NB4 (cell line): ENCODE results near the gene ARHGAP26.
A peak's percentile ranks its signal among the peaks of the same experiment; 100 is the strongest.

Experiments
- DNase-seq: peaks from one replicate; pipeline ENCODE4 v3.0.0; 2010; ENCODE audit warnings: low read depth
- H3K4me3 ChIP-seq: one replicate; pipeline ENCODE4 v1.5.1; 2011; ENCODE audit warnings: mild to moderate bottlenecking, low read depth, low read length, moderate library complexity
- MYC ChIP-seq: IDR thresholded peaks from 2 replicates; pipeline ENCODE4 v1.6.1; 2011; ENCODE audit warnings: low read depth, low read length
- POLR2A ChIP-seq: IDR thresholded peaks from 2 replicates; pipeline ENCODE4 v1.6.1; 2011; ENCODE audit warnings: mild to moderate bottlenecking; ENCODE audit not compliant: insufficient read length; ENCODE audit errors: extremely low read depth
- TF ChIP-seq, protein P1 (sequence below): IDR thresholded peaks from 2 replicates; pipeline ENCODE4 v1.6.1; 2011; ENCODE audit warnings: low read depth, low read length
- TF ChIP-seq, protein P2 (sequence below): IDR thresholded peaks from one replicate; pipeline ENCODE4 v1.5.1; 2012; ENCODE audit warnings: low read depth, low read length

Gene ARHGAP26

GRCh38 chr5:142782976-142783530 is 12.9 kb downstream of the ARHGAP26 start:
- no peak overlapping the region for H3K4me3 ChIP-seq
- TF ChIP-seq MYC (no peak), POLR2A (no peak)
- TF ChIP-seq, protein P1, sequence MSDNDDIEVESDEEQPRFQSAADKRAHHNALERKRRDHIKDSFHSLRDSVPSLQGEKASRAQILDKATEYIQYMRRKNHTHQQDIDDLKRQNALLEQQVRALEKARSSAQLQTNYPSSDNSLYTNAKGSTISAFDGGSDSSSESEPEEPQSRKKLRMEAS = no peak
- no peak for DNase-seq

DNA sequence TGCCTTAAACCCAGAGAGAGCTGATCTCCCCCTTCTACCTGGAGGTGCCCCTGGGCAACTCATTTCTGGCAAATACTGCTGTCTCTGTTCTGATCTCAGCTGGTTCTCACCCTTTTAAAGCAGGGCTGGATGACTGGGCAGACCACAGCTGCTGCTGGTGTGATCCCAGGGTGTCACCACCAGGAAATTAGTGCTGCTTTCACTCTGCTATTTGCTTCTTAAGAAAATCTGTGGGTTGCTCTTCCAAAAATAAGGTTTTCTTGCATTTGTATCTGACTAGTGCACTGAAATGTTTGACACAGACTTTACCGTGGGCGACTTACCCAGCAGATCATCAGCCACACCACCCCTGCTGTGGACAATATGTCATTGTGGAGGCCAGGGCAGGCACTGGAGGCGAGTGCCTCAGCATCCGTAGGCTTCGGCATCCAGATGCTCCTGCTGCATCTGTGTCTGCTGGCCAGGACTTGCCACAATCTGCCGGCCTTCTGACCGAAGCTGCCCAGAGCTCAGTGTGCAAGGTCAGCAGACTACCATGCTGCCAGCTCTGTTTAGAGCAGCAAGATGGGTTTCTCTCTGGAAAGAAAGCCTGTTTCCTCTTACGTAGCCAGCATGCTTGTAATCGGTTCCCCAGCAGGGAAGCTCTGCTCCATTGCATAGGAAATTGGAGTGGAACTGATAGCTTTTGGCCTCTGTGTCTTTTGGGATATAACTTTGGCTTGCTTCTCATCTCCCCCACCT is 13.6 kb downstream of the ARHGAP26 start:
- DNase-seq = peak; percentile 48
- H3K4me3 ChIP-seq = no peak overlapping the region
- no peak for TF ChIP-seq POLR2A
- no peak for TF ChIP-seq MYC
- TF ChIP-seq, protein P2, sequence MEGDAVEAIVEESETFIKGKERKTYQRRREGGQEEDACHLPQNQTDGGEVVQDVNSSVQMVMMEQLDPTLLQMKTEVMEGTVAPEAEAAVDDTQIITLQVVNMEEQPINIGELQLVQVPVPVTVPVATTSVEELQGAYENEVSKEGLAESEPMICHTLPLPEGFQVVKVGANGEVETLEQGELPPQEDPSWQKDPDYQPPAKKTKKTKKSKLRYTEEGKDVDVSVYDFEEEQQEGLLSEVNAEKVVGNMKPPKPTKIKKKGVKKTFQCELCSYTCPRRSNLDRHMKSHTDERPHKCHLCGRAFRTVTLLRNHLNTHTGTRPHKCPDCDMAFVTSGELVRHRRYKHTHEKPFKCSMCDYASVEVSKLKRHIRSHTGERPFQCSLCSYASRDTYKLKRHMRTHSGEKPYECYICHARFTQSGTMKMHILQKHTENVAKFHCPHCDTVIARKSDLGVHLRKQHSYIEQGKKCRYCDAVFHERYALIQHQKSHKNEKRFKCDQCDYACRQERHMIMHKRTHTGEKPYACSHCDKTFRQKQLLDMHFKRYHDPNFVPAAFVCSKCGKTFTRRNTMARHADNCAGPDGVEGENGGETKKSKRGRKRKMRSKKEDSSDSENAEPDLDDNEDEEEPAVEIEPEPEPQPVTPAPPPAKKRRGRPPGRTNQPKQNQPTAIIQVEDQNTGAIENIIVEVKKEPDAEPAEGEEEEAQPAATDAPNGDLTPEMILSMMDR = no peak
- TF ChIP-seq, protein P1 = no peak

DNA sequence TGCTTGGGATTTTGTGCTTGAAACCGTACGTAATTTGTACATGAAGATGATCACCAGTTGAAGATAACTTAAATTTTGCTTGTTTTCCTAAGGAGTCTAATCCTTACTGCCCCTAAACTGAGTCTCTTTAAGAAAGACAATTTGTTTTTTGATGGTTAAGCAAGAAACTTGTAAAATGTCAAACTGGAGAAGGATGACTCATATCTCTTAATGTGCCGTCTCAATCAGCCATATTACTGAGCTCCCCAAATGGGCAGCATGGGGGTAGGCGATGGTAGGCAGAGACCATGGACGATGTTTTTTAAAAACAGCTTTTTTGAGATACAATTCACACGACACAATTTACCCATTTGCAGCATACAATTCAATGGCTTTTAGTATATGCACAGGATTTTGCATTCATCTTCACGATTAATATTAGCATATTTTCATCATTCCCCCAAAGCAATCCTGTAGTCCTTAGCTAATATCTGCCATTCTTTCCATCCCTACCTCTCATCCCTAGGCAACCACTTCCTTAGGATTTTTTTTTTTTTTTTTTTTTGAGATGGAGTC is 14.3 kb downstream of the ARHGAP26 start:
- no peak overlapping the region for H3K4me3 ChIP-seq
- TF ChIP-seq, protein P2 = no peak
- TF ChIP-seq MYC (no peak), POLR2A (no peak)
- TF ChIP-seq, protein P1 = no peak
- peak; percentile 61 for DNase-seq

- no peak overlapping the region for H3K4me3 ChIP-seq
- TF ChIP-seq, protein P2 = no peak
- TF ChIP-seq POLR2A (no peak), MYC (no peak)
- TF ChIP-seq, protein P1 = no peak
- no peak for DNase-seq
These were observed 15.0 kb downstream of the ARHGAP26 start for GRCh38 chr5:142785206-142785605.

DNA sequence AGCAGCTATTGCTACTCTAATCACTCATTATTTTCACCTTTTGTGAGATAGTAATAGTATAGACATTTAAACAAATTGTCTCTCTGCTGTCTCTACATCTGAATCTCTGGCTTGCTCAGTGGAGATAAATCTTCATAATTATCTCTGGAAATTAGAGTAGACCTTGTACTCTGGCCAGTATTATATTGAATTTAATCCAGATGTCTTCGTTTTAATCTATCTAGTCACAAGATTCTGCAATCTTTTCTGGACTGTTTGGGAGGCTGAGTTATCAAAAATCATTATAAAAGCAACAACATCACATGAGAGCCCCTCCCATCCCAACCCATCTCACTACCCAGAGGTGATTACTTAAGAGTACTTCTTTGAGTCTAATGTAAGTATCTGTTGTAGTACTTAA is 19.0 kb downstream of the ARHGAP26 start:
- no peak for DNase-seq
- H3K4me3 ChIP-seq = no peak overlapping the region
- TF ChIP-seq, protein P2 = no peak
- TF ChIP-seq MYC (no peak), POLR2A (no peak)
- TF ChIP-seq, protein P1 = no peak
